Heart left ventricle (tissue), 13 donors: ENCODE data around the gene MIA2.

Experiments
- POLR2A ChIP-seq, 2 donors: fragments of 450-650 bp; IDR thresholded peaks; one replicate each; pipeline ENCODE4 v1.6.1; 2017; ENCODE audit warnings: antibody characterized with exemption in 2 of 2, mild to moderate bottlenecking in 2 of 2, moderate library complexity in 2 of 2
- TF ChIP-seq, protein P1 (sequence below), 12 donors: fragments of 200-600 bp; sonication (generic) in 4 of 12; IDR thresholded peaks; one replicate each; pipeline versions ENCODE4 v1.5.0 to v1.8.0; 2018 to 2022; ENCODE audit warnings: antibody characterized with exemption in 12 of 12, mild to moderate bottlenecking in 5 of 12
- donor health status: ischemic (EF 13 %, LVEDD 7.1; RV severe dilation, severe dysfunction).
- donor health status: DM: no; HTN: yes; CAD: no.
- donor health status: DM: no; HTN: no; CAD: no.
- donor health status: ischemic (EF 25% LVEDD 6.9; RV normal size, moderate dysfunction).
- donor health status: ischemic (EF 25% LVEDD 5.7; RV mildly dilated, moderate dysfunction).
- donor health status: ischemic (EF 35%, LVEDD 5.7; RV mildly dilated, moderate dysfunction).
- donor health status: nonischemic (EF 11% LVEDD 7.7; RV severe dilation, severe dysfunction).
- donor health status: DM: yes; HTN: yes; CAD: no.
- donor health status: PGD.
- donor health status: ischemic (EF 29% LVEDD 5.4; RV normal size, mild dysfunction).
- donor health status: nonischemic (EF 23%, LVEDD 6.1; RV moderate dilation, normal function).

DNA sequence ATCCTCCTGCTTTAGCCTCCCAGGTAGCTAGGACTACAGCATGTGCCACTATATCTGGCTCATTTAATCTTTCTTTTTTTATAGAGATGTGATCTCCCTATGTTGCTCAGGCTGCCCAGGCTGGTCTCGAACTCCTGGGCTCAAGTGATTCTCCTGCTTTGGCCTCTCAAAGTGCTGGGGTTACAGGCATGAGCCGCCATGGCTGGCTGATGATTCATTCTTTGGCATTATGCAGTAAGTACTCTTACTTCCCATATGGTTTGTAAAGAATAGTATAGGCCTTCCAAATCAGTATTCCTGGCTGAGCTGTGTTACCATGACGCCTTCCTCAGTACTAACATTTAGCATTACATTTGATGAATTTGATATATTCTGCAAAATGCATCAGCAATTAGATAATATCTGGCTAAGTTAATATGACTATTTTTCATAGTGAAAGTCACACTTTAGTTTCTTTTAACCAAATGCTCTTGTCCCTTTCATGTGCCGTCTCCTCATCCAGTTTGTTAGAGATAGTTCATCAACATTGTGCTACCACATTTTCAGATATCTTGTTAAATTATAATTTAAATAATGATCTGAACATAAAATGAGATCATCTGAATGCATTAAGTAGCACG, 3.2 kb upstream of the MIA2 start:
- TF ChIP-seq, protein P1, sequence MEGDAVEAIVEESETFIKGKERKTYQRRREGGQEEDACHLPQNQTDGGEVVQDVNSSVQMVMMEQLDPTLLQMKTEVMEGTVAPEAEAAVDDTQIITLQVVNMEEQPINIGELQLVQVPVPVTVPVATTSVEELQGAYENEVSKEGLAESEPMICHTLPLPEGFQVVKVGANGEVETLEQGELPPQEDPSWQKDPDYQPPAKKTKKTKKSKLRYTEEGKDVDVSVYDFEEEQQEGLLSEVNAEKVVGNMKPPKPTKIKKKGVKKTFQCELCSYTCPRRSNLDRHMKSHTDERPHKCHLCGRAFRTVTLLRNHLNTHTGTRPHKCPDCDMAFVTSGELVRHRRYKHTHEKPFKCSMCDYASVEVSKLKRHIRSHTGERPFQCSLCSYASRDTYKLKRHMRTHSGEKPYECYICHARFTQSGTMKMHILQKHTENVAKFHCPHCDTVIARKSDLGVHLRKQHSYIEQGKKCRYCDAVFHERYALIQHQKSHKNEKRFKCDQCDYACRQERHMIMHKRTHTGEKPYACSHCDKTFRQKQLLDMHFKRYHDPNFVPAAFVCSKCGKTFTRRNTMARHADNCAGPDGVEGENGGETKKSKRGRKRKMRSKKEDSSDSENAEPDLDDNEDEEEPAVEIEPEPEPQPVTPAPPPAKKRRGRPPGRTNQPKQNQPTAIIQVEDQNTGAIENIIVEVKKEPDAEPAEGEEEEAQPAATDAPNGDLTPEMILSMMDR (IDR thresholded peaks at IDR 0.05) = no peak
- no peak for TF ChIP-seq POLR2A (IDR thresholded peaks at IDR 0.05)
